Thymus (tissue), 11 donors: Measurements from ENCODE around the gene TMEM161B. TPM values are rescaled to one million over a fixed set of nuclear protein-coding genes. Genes with fewer than 3 reads are reported as not detected.
"Not testable (repeated sequence)": the region's sequence is repeated elsewhere in the genome, so short reads cannot be mapped to it uniquely, and the experiment has no call there.

Experiments
- DNase-seq, 9 donors: peaks; one replicate each; pipeline ENCODE4 v3.0.0-alpha.2; 2013; ENCODE audit warnings: low spot score in 9 of 9, low read depth in 6 of 9, missing footprints in 1 of 9
- H3K27ac ChIP-seq, 2 donors: one replicate each; pipeline ENCODE4 v1.5.1; 2013; ENCODE audit warnings: control low read depth in 1 of 2, low read depth in 1 of 2, low read length in 1 of 2, mild to moderate bottlenecking in 1 of 2, moderate library complexity in 1 of 2
- H3K27me3 ChIP-seq, 2 donors: one replicate each; pipeline ENCODE4 v1.5.1; 2013; ENCODE audit warnings: low read length in 1 of 2; ENCODE audit not compliant: control insufficient read depth in 2 of 2, insufficient read depth in 1 of 2
- H3K36me3 ChIP-seq, 2 donors: one replicate each; pipeline ENCODE4 v1.5.1; 2013; ENCODE audit warnings: low read length in 1 of 2, mild to moderate bottlenecking in 1 of 2, moderate library complexity in 1 of 2; ENCODE audit not compliant: control insufficient read depth in 2 of 2, insufficient read depth in 2 of 2
- H3K4me1 ChIP-seq, 2 donors: one replicate each; pipeline ENCODE4 v1.5.1; 2013; ENCODE audit warnings: low read length in 2 of 2; ENCODE audit not compliant: control insufficient read depth in 2 of 2, insufficient read depth in 2 of 2
- H3K4me3 ChIP-seq, 2 donors: one replicate each; pipeline ENCODE4 v1.5.1; 2013; ENCODE audit warnings: low read length in 2 of 2, control low read depth in 1 of 2, mild to moderate bottlenecking in 1 of 2
- H3K9me3 ChIP-seq, 2 donors: one replicate each; pipeline ENCODE4 v1.5.1; 2013; ENCODE audit warnings: low read length in 1 of 2, mild to moderate bottlenecking in 1 of 2; ENCODE audit not compliant: control insufficient read depth in 2 of 2, insufficient read depth in 1 of 2
- WGBS: extraction: QIAGEN DNeasy Blood & Tissue Kit; methylation state at CpG from one replicate; pipeline ENCODE4 v1.1.7; 2013; 5-methylcytosine and 5-hydroxymethylcytosine counted together
- polyA plus RNA-seq: library from polyadenylated mRNA; stranded (reverse); fragments of 200-250 nt; gene quantifications from one replicate; pipeline ENCODE4 v1.2.3, GENCODE V29; 2013
- total RNA-seq: library from RNA; stranded (reverse); fragments of 120-200 nt; gene quantifications from one replicate; pipeline ENCODE4 v1.2.4, GENCODE V29; 2013
- donor health status: healthy.

TMEM161B gene
- total and polyA plus RNA-seq, 2 donors: 11.4 to 21.2 TPM

DNA sequence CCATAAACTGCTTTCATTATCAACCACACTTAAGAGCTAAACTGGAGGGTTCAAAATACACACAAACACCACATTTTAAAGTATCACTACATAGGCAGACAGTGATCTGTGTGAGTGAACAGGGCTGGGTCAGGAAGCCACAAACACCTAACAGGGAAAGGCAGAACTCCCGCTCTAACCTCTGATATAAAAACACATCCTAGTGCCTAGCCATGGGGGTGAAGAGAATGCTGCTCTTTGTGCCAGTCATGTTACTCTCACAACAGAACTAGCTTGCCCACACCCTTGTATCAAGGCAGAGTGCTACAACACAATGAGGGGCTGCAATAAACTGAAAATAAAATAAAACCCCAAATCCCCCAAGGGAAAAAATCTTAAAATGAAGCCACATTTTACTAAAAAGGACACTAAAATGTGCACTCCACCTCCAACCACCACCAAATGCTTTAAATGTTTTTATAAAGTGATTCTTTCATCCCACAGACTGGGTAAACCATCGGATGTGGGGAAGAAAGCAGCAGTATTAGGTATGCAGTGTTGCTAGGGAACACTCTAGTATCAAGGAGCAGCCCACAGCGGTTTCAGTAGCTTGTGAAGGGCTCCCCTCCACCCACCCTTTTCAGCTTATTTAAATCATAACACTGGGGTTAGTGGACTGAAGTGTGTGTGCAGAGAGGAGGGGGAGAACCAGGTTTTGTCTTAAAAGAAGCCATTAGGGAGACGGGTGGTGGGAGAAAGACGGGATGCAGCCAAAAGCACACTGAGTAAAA lies 64.5 kb downstream of the TMEM161B start:
- H3K4me1 ChIP-seq: no peaks in the 10 kb centered on the region
- WGBS: 93% methylated on average over 5 of the region's 5 CpGs
- no peak overlapping the region for H3K4me3 ChIP-seq
- no peak overlapping the region for H3K27ac ChIP-seq
- H3K27me3 ChIP-seq: no peaks in the 10 kb centered on the region
- peak in 2 of 9 donors; percentile 1 to 29 for DNase-seq
- H3K36me3 ChIP-seq: peaks cover 0 to 10% of the 10 kb centered on the region in 2 donors
- H3K9me3 ChIP-seq: no peaks in the 10 kb centered on the region

- H3K4me1 ChIP-seq: no peaks in the 10 kb centered on the region
- no peak overlapping the region for H3K4me3 ChIP-seq
- no peak for DNase-seq
- no peaks in the 10 kb centered on the region for H3K9me3 ChIP-seq
- H3K27ac ChIP-seq: no peak overlapping the region
- H3K27me3 ChIP-seq: no peaks in the 10 kb centered on the region
- peaks cover 0 to 17% of the 10 kb centered on the region in 2 donors for H3K36me3 ChIP-seq
Measured at GRCh38 chr5:88195636-88196035, 73.0 kb downstream of the TMEM161B start.

DNA sequence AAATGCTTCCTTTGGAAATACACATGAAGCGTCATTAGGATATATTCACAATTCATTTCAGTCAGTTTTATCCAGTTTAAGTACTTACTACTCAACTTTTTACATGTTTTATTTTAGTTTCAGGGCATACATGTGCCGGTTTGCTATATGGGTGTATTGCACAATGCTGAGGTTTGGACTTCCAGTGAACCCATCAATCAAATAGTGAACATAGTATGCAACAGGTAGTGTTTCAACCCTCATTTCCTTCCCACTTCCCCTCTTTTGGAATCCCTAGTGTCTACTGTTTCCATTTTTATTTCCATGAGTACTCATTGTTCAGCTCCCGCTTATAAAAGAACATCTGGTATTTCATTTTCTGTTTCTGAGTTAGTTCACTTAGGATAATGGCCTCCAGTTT lies 74.7 kb downstream of the TMEM161B start:
- no peak for DNase-seq
- Histone ChIP-seq H3K27me3 (no peaks in the 10 kb centered on the region), H3K4me3 (no peak overlapping the region), H3K9me3 (peaks cover 1 to 15% of the 10 kb centered on the region in 2 donors), H3K27ac (no peak overlapping the region), H3K36me3 (peaks cover 0 to 11% of the 10 kb centered on the region in 2 donors), H3K4me1 (no peaks in the 10 kb centered on the region)
- 93% methylated on average over 3 of the region's 3 CpGs for WGBS

GRCh38 chr5:88190106-88190834 lies 78.4 kb downstream of the TMEM161B start:
- Histone ChIP-seq H3K4me1 (no peaks in the 10 kb centered on the region), H3K4me3 (no peak overlapping the region), H3K27ac (no peak overlapping the region), H3K27me3 (no peaks in the 10 kb centered on the region), H3K36me3 (peaks cover 0 to 9% of the 10 kb centered on the region in 2 donors), H3K9me3 (peaks cover 1 to 25% of the 10 kb centered on the region in 2 donors)
- 97% methylated on average over 9 of the region's 9 CpGs for WGBS
- no peak for DNase-seq

DNA sequence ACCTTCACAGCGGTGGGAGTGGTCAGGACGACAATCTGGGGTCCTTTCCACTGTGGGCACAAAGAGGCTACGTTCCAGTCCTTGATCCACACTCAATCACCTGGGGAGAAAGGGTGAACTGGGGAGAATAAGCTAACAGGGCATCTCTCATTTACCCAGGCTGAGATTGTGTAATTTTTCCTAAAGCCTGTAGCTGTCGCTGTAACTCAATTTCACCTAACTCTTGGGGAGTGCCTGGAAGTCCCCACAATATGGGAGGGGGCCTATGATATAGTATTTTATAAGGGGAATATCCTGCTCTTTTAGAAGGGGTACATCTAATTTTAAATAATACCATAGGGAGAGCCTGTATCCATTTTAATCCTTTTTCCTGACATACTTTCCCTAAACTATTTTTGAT lies 79.2 kb downstream of the TMEM161B start:
- not testable (repeated sequence) for DNase-seq, H3K27ac ChIP-seq, H3K4me1 ChIP-seq, H3K27me3 ChIP-seq, H3K36me3 ChIP-seq, H3K4me3 ChIP-seq
- WGBS: 96% methylated on average over 4 of the region's 4 CpGs
- peaks cover 1 to 25% of the 10 kb centered on the region in 2 donors for H3K9me3 ChIP-seq

- Histone ChIP-seq H3K4me1 (no peaks in the 10 kb centered on the region), H3K9me3 (peaks cover 1 to 25% of the 10 kb centered on the region in 2 donors), H3K27me3 (no peaks in the 10 kb centered on the region), H3K27ac (no peak overlapping the region), H3K4me3 (no peak overlapping the region), H3K36me3 (peaks cover 0 to 7% of the 10 kb centered on the region in 2 donors)
- peak in 1 of 9 donors; percentile 5 for DNase-seq
- 96% methylated on average over 9 of the region's 9 CpGs for WGBS
Measured at GRCh38 chr5:88188458-88189132, 80.0 kb downstream of the TMEM161B start.

DNA sequence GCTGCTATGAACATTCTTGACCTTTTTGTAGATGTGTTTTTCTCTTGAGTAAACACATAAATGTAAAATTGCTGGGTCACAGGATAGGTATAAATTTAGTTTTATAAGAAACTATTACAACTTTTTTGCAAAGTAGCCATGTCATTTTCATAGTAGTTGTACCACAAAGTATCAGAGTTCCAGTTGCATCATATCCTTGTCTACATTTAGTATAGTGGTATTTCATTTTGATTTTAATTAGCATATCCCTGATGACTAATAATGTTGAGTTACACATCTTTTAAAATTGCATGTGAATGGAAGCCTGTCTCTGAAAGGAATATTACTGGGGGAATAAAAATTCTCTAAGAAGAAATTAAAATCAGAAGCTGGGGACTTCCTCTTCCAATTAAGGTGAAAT lies 85.4 kb downstream of the TMEM161B start:
- peaks cover 0 to 4% of the 10 kb centered on the region in 2 donors for H3K9me3 ChIP-seq
- no peaks in the 10 kb centered on the region for H3K36me3 ChIP-seq
- no peaks in the 10 kb centered on the region for H3K27me3 ChIP-seq
- H3K4me3 ChIP-seq: no peak overlapping the region
- DNase-seq: no peak
- H3K4me1 ChIP-seq: no peaks in the 10 kb centered on the region
- no peak overlapping the region for H3K27ac ChIP-seq

- DNase-seq: not testable (repeated sequence)
Measured at GRCh38 chr5:88177486-88177885, 91.2 kb downstream of the TMEM161B start.

More at GRCh38 chr5:88177486-88177885, 91.2 kb downstream of the TMEM161B start:
- not testable (repeated sequence) for H3K36me3 ChIP-seq, H3K27ac ChIP-seq, H3K9me3 ChIP-seq, H3K4me3 ChIP-seq, H3K4me1 ChIP-seq, H3K27me3 ChIP-seq
- WGBS: 96% methylated on average over 13 of the region's 13 CpGs
